ENCODE results near the gene HRH2. TPM values are rescaled to one million over a fixed set of nuclear protein-coding genes. Genes with fewer than 3 reads are reported as not detected.

HRH2 gene
- total RNA-seq, 1 experiment from 2014 or later, result 3.3 TPM

GRCh38 chr5:175692235-175692995, 34.5 kb downstream of the HRH2 start:
- no peak overlapping the region for H3K4me3 Mint-ChIP-seq
- no peak overlapping the region for H2AK5ac ChIP-seq (ENCODE audit: insufficient read length, low read length)
- H2BK15ac ChIP-seq (ENCODE audit: low read depth, low read length), result no peak overlapping the region
- H3K36me3 Mint-ChIP-seq (ENCODE audit: insufficient read depth in 1 of 3, low read depth in 3 of 3), result peaks cover 2 to 8% (median 2%) of the 10 kb centered on the region in 3 experiments; a peak in 3 of 7 replicates
- H2BK12ac ChIP-seq (ENCODE audit: insufficient read length, low read depth, low read length), result no peak overlapping the region
- no peak overlapping the region for H3K4ac ChIP-seq (ENCODE audit: low read depth, low read length)
- H3K18ac ChIP-seq (ENCODE audit: insufficient read length, low read depth, low read length), result no peak overlapping the region
- no peaks in the 10 kb centered on the region for H3K9me3 Mint-ChIP-seq
- no CpG with 5 or more reads among the region's 16 CpGs for WGBS (ENCODE audit: extremely low coverage, insufficient read length, low lambda C conversion rate)
- H3K79me1 ChIP-seq (ENCODE audit: insufficient read depth, low read depth, low read length, poor library complexity, severe bottlenecking), result no peaks in the 10 kb centered on the region
- no peaks in the 10 kb centered on the region for H4K20me1 ChIP-seq (ENCODE audit: control insufficient read depth, insufficient read depth, insufficient read length)
- H3K23ac ChIP-seq (ENCODE audit: insufficient read length, low read depth, low read length), result no peak overlapping the region
- H2BK20ac ChIP-seq (ENCODE audit: low read depth, low read length, poor library complexity, severe bottlenecking), result no peak overlapping the region
- H3K27ac Mint-ChIP-seq, result no peak overlapping the region
- H3K4me1 Mint-ChIP-seq, result peaks cover 25 to 33% of the 10 kb centered on the region in 2 experiments
- H3K9me3 ChIP-seq (ENCODE audit: control insufficient read depth, low read depth, low read length), result no peaks in the 10 kb centered on the region
- H2BK120ac ChIP-seq (ENCODE audit: low read depth, low read length, poor library complexity, severe bottlenecking), result no peak overlapping the region
- H3K9ac ChIP-seq (ENCODE audit: extremely low read depth, insufficient read length, low read length), result no peak overlapping the region
- no peak overlapping the region for H3K4me2 ChIP-seq (ENCODE audit: insufficient read depth, insufficient read length, low read length)
- no peak overlapping the region for H2AFZ ChIP-seq (ENCODE audit: low read length)
- peaks cover 2% of the 10 kb centered on the region for H3K27me3 Mint-ChIP-seq (ENCODE audit: low read depth)
- H3T11ph ChIP-seq (ENCODE audit: low read length), result no peak overlapping the region
- no peak overlapping the region for H4K5ac ChIP-seq (ENCODE audit: insufficient read length, low read depth, low read length)
- TF ChIP-seq CTCF (conservative IDR thresholded peaks at IDR 0.05), result no peak
- H3K23me2 ChIP-seq (ENCODE audit: insufficient read length, low read depth, low read length, poor library complexity, severe bottlenecking), result no peaks in the 10 kb centered on the region
- H3K56ac ChIP-seq (ENCODE audit: insufficient read length, low read depth, low read length), result no peak overlapping the region
- no peak for DNase-seq
- no peak overlapping the region for H4K8ac ChIP-seq (replicated peaks; ENCODE audit: insufficient read length, low read depth, low read length)
- no peak overlapping the region for H2BK5ac ChIP-seq (ENCODE audit: insufficient read length, low read length)
- no peak overlapping the region for H4K91ac ChIP-seq (ENCODE audit: insufficient read length, low read depth, low read length)
- no peaks in the 10 kb centered on the region for H3K79me2 ChIP-seq (ENCODE audit: insufficient read depth, low read length)
- H3K27me3 ChIP-seq (ENCODE audit: insufficient read depth, low read length), result no peaks in the 10 kb centered on the region
- no peaks in the 10 kb centered on the region for H3K4me1 ChIP-seq (ENCODE audit: insufficient read depth, low read length)
- no peak overlapping the region for H3K27ac ChIP-seq (ENCODE audit: insufficient read length, low read depth, low read length)
- H3K14ac ChIP-seq (ENCODE audit: insufficient read depth, low read length), result no peak overlapping the region
